Lung (tissue), 12 donors: ENCODE data around the gene OGG1. TPM values are rescaled to one million over a fixed set of nuclear protein-coding genes. Genes with fewer than 3 reads are reported as not detected.

Source experiments
- ATAC-seq: fragments of 200-7000 bp; cut with Tn5 transposase; one replicate; pipeline ENCODE4 v1.9.1; 2020; ENCODE audit warnings: moderate number of reproducible peaks; ENCODE audit not compliant: insufficient read depth, low FRiP score
- DNase-seq, 3 donors: peaks; one replicate each; pipeline ENCODE4 v3.0.0-alpha.2; 2013 to 2017
- H3K27ac ChIP-seq, 2 donors: one replicate each; pipeline ENCODE4 v1.5.1; 2013; ENCODE audit warnings: mild to moderate bottlenecking in 2 of 2, moderate library complexity in 2 of 2, control low read depth in 1 of 2, inconsistent platforms in 1 of 2, low read depth in 1 of 2, low read length in 1 of 2
- H3K27me3 ChIP-seq, 3 donors: one replicate each; pipeline ENCODE4 v1.5.1; 2013; ENCODE audit warnings: low read length in 2 of 3; ENCODE audit not compliant: control insufficient read depth in 3 of 3, insufficient read depth in 3 of 3
- H3K36me3 ChIP-seq, 4 donors: one replicate each; pipeline ENCODE4 v1.5.1; 2013; ENCODE audit warnings: low read length in 4 of 4, mild to moderate bottlenecking in 1 of 4, moderate library complexity in 1 of 4; ENCODE audit not compliant: control insufficient read depth in 4 of 4, insufficient read depth in 4 of 4
- H3K4me1 ChIP-seq, 5 donors: one replicate each; pipeline ENCODE4 v1.5.1; 2013; ENCODE audit warnings: low read length in 5 of 5, mild to moderate bottlenecking in 2 of 5, moderate library complexity in 1 of 5; ENCODE audit not compliant: control insufficient read depth in 5 of 5, insufficient read depth in 5 of 5
- H3K4me3 ChIP-seq: one replicate; pipeline ENCODE4 v1.5.1; 2013; ENCODE audit warnings: mild to moderate bottlenecking, control low read depth, moderate library complexity
- H3K9ac ChIP-seq, 2 donors: one replicate each; pipeline ENCODE4 v1.5.1; 2013; ENCODE audit warnings: low read length in 2 of 2, control low read depth in 1 of 2; ENCODE audit not compliant: insufficient read depth in 1 of 2
- H3K9me3 ChIP-seq, 4 donors: one replicate each; pipeline ENCODE4 v1.5.1; 2013; ENCODE audit warnings: low read length in 3 of 4, mild to moderate bottlenecking in 1 of 4, moderate library complexity in 1 of 4; ENCODE audit not compliant: control insufficient read depth in 4 of 4, insufficient read depth in 3 of 4
- WGBS, 2 donors: extraction: QIAGEN DNeasy Blood & Tissue Kit; methylation state at CpG; one replicate each; pipeline ENCODE4 v1.1.7; 2013; 5-methylcytosine and 5-hydroxymethylcytosine counted together
- polyA plus RNA-seq, 2 donors: library from polyadenylated mRNA; stranded (reverse); fragments of 200-250 nt; gene quantifications; one replicate each; pipeline ENCODE4 v1.2.1, GENCODE V29; 2013
- total RNA-seq, 2 donors: library from RNA; depleted of rRNA in 1 of 2; stranded (reverse); fragments of >200 nt in 1 of 2; gene quantifications; one replicate each; pipeline ENCODE4 v1.2.1, GENCODE V29; 2014 to 2021
- TF ChIP-seq, protein P1 (sequence below): IDR thresholded peaks from 2 replicates; pipeline ENCODE4 v1.5.1; 2012; ENCODE audit warnings: mild to moderate bottlenecking; ENCODE audit errors: control extremely low read depth, extremely low read depth
- donor health status: control.
- donor health status: control.
- donor health status: Bipolar disorder and iron deficiency.
- donor health status: healthy.
- donor health status: DM: yes; HTN: yes; CAD: no.

Gene OGG1
- total and polyA plus RNA-seq, 4 donors, result 13.2 to 31.2 (median 23.3) TPM

DNA sequence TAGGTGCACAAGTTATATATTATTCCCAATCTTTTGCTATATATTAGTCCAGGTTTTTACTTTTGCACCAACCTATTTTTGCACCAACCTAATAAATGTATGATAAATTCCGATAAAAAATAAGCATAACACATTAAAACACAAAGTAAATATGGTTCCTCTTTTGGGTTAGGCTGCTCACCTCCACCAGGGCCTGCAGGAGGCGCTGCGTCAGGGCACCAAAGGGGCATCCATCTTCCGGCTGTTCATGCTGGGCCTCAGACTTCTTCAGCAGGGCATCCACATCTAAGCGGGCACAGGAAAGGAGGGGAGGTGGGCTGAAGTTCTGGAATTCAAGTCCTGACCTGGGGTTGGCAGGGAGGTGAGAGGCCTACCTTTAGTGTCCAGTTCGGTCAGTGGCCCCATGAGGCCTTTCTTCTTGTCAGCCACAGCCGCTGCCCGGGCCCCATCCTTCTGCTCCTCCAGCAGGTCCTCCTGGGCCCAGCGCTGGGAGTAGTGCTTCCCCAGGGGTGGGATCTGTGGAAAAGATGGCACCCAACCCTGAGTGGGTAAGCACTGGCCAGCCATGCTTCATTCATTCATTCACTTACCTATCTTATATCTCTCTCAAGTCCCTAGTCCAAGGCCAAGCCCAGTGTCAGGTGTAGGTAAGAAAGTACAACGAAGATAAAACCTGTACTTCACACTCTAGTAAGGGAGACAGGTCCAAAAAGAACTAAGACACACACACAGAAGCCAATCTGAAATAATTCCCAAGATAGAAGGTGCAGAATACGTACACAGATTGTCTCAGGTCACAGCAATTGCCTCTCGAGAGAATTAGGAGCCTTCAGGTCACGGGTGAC is 37.3 kb downstream of the OGG1 start:
- H3K4me1 ChIP-seq, result peaks cover 0 to 11% (median 0%) of the 10 kb centered on the region in 5 donors
- no peak overlapping the region for H3K4me3 ChIP-seq
- H3K36me3 ChIP-seq, result peaks cover 10 to 35% (median 29%) of the 10 kb centered on the region in 4 donors
- no peak for DNase-seq
- ATAC-seq, result no peak
- WGBS, 2 donors, result 92 to 95% methylated on average over 13 of the region's 13 CpGs
- H3K9ac ChIP-seq, result no peak overlapping the region
- H3K27ac ChIP-seq, result no peak overlapping the region
- TF ChIP-seq, protein P1, sequence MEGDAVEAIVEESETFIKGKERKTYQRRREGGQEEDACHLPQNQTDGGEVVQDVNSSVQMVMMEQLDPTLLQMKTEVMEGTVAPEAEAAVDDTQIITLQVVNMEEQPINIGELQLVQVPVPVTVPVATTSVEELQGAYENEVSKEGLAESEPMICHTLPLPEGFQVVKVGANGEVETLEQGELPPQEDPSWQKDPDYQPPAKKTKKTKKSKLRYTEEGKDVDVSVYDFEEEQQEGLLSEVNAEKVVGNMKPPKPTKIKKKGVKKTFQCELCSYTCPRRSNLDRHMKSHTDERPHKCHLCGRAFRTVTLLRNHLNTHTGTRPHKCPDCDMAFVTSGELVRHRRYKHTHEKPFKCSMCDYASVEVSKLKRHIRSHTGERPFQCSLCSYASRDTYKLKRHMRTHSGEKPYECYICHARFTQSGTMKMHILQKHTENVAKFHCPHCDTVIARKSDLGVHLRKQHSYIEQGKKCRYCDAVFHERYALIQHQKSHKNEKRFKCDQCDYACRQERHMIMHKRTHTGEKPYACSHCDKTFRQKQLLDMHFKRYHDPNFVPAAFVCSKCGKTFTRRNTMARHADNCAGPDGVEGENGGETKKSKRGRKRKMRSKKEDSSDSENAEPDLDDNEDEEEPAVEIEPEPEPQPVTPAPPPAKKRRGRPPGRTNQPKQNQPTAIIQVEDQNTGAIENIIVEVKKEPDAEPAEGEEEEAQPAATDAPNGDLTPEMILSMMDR, result no peak
- H3K27me3 ChIP-seq, result no peaks in the 10 kb centered on the region
- H3K9me3 ChIP-seq, result no peaks in the 10 kb centered on the region

DNA sequence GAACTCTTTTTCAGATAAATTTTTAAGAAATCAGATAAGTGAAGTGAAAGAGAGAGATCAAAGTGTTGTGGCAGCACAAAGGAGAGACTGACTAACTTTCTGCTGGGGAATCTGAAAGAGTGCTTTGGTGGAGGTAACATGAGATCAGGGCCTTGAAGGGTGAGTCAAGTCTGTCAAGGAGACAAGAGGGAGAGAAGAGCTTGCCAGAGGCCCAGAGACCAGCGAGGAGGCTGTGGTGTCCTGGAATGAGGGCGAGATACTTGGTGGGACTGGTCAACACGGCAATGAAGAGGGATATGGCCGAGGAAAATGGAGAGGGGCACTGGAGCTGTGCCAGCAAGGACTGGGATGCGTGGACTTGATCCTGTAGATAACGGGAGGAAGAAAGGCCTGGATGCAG is 38.0 kb downstream of the OGG1 start:
- no peaks in the 10 kb centered on the region for H3K27me3 ChIP-seq
- peaks cover 5 to 33% (median 26%) of the 10 kb centered on the region in 4 donors for H3K36me3 ChIP-seq
- H3K4me1 ChIP-seq, result peaks cover 0 to 12% (median 0%) of the 10 kb centered on the region in 5 donors
- 85 to 97% methylated on average over 6 of the region's 6 CpGs for WGBS, 2 donors
- DNase-seq (no peak), ATAC-seq (no peak)
- no peak overlapping the region for H3K27ac ChIP-seq
- no peaks in the 10 kb centered on the region for H3K9me3 ChIP-seq
- no peak overlapping the region for H3K4me3 ChIP-seq
- no peak overlapping the region for H3K9ac ChIP-seq
- TF ChIP-seq, protein P1, result no peak

DNA sequence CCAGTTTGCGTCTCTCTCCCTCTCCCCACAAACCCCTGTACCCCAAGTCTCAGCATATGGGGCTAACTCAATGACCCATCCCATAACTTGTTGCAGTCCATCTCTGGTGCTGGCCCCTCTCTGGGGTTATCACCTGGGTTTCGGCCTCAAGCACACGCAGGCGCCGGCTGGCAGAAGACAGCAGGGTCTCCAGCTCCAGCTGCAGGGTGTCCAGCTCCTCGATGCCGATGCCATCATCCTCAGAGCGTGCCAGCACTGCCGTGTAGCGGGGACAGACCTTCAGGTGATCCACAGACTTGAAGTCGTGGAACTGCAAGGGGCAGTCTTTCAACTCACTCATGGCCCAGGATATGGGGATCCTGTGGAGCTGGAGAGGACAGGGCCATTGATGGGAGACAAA is 41.4 kb downstream of the OGG1 start:
- Histone ChIP-seq H3K4me1 (peaks cover 0 to 21% (median 4%) of the 10 kb centered on the region in 5 donors), H3K4me3 (no peak overlapping the region), H3K27me3 (no peaks in the 10 kb centered on the region), H3K9ac (no peak overlapping the region), H3K9me3 (no peaks in the 10 kb centered on the region), H3K36me3 (peaks cover 3 to 23% (median 15%) of the 10 kb centered on the region in 4 donors), H3K27ac (no peak overlapping the region)
- TF ChIP-seq, protein P1, result no peak
- DNase-seq (no peak), ATAC-seq (no peak)
- WGBS, 2 donors, result 94 to 95% methylated on average over 11 of the region's 11 CpGs
